HG03139 (cell line): ENCODE data around the gene ROR2.

ENCODE experiments used
- ATAC-seq: cut with Tn5 transposase; IDR thresholded peaks from one replicate; pipeline ENCODE4 v1.9.1; 2021; ENCODE audit not compliant: unreplicated experiment

Gene ROR2

DNA sequence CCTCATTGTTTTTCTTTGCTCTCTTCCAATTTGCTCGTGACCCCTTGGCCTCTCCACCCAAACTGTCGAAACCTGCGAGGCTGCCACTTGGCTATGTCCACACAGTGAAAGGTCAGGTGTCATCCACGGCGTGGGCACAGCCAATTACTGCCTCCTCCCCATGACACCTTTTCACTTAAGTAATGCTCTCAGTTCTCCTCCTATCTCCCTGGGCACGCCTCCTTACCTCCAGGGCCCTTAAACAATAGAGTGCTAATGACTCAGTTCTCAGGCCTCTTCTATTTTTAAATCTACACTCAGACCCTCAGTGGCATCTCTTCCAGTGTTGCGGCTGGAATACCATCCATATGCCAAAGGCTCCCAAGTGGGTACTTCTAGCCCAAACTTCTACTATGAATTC is 256.8 kb downstream of the ROR2 start:
- no peak for ATAC-seq

- no peak for ATAC-seq
These were observed 259.3 kb downstream of the ROR2 start for GRCh38 chr9:91690540-91691249.

DNA sequence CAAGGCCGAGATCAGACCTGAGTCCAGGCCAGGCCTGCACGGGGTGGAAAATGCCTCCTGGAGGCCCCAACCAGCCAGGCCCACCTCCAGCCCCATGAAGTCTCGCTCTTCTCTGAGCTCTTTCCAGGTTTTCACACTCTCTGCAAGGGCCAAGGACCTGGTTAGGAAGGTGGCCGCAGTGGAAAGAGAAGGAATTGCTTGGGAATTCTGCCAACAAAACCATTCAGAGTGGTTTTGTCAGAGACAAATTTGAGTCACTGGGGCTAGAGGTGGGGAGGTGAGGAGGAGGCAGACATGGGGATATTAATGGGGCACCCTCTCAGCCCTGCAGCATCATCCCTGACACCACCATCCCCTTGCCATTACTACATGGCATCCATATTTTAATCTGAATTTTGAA is 261.0 kb downstream of the ROR2 start:
- no peak for ATAC-seq

GRCh38 chr9:91683269-91683668 is 266.8 kb downstream of the ROR2 start:
- no peak for ATAC-seq

GRCh38 chr9:91682806-91683205 is 267.2 kb downstream of the ROR2 start:
- no peak for ATAC-seq

DNA sequence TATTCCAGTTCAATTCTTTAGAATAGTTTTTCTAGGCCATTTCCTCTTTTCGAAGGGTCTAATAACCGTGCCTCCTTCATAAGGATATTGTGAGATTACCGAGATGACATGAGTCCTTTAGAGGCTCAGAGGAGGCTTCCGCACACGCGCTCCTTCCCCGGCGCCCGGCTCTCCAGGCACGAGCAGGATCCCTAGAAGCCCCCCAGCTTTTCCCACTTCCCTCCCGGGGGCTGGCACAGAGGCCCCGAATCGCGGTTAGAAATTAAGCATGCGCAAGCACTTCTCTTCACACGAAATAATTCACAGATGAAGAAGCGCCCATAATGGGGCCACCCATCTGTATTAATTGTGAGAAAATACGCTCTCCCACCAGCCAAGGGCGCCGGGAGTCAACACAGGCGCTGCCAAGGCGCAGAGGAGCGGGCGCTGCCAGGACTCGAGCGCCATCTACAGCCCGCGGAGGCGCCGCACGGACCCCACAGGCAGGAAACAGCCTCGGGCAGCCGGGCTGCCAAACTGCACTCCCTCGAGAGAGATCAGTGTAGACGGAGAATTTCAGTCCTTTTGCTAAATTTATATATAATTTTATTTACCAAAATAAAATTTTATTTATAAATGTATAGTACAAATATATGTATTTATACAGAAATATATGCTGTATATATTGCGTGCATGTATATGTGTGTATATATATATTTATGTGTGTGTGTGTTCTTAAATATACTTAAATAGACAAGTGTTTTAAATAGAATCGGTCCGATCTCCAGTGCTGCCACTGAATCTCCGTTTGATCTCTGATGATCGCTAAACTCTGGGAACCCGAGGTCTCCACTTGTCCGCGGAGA is 268.3 kb downstream of the ROR2 start:
- no peak for ATAC-seq

GRCh38 chr9:91680998-91681397 is 269.0 kb downstream of the ROR2 start:
- no peak for ATAC-seq

- no peak for ATAC-seq
These were observed 269.9 kb downstream of the ROR2 start for GRCh38 chr9:91680106-91680505.

DNA sequence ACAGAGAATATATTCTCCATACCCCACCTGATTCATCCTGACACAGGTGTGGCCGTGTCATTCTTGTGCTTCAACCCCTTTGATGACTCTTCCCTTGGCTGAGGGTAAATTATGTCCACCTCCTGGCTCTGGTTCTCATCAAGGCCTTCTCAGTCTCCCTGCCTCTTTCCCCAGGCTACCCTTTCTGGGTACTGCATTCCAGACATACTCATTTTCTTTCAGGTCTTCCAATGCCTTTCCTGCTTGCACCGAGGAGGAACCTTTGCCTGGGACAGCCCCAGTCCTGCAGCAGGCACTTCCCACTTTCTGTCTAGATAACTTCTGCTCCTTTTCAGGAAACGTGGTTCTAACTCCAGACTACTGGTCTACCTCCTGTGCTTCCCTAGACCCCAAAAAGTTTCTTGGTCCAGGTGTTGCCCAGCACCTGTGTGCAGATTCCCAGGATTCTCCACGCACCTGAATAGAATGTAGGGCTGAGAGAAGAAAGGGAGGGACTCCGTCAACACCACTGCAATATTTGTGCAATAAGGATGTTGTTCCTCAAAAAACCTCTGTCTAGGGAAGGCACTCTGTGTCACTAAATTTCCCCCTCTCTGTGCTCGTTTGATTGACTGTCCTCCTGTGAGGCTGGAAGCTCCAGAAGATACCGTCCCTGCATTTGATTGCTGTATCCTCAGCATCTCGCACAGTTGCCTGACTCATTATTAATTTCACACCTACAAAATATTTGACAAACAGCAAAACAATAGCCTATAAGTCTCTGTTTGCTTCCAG is 271.0 kb downstream of the ROR2 start:
- no peak for ATAC-seq

DNA sequence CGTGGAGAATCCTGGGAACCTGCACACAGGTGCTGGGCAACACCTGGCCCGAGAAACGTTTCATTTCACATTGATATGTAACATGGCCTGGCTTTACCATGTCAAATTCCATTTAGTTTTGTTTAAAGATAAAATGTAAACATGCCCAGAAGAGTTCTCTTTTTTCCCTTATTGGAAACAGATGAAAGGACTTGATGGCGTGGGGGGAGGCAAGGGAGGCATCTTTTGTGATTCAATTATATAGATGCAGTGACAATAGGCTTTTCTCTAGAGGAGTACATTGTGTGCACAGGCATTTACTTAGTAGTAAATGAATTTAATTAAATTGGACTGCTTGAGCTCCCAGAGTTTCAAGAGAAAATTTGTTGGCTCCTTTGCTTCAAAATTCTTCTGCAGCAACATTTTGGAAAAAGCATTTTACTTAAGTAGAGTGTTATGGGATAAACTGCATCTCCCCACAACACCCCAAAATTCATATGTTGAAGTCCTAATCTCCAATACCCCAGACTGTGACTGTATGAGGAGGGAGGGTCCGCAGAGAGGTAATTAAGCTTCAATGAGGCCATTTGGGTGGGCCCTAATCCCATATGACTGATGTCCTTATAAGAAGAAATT is 272.1 kb downstream of the ROR2 start:
- ATAC-seq = no peak

- ATAC-seq = no peak
These were observed 272.7 kb downstream of the ROR2 start for GRCh38 chr9:91677331-91677730.

DNA sequence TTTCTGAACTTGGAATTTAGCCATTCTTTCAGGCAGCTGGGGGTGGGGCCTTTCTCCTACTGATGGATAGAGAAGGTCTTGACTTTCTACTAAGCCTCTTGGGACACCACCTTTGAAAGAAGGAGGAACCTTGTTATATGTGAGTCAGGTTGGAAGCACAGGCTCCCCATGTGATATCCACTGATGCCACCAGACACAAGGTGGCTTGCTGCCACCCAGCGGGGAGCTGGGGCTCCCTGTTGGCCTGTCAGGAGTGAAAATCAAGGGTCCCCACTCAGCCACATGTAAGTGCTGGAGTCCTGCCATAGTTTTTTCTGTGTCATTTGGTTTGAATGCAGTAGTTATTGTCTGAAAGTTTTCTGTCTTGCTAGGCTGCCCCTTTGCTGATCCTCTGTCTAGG is 274.0 kb downstream of the ROR2 start:
- no peak for ATAC-seq

DNA sequence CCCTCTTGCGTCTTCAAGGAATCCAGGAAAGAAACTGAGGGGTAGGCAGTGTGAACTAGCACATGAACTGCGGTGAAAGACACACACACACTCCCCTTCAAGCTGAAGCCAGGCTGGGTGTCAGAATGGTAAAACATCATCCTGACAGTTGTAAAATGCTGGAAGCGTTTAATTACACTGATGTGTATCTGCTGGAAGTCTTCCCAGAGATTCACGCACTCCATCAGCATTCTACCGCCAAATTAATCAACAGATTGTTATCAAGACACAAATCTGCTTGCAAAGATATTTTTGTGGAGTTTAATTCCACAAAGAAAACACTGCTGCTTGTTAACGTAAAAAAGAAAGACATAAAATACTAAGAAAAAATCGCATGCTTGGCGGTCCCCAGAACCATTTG is 285.4 kb downstream of the ROR2 start:
- ATAC-seq = no peak

GRCh38 chr9:91663858-91664257 is 286.2 kb downstream of the ROR2 start:
- ATAC-seq = no peak

DNA sequence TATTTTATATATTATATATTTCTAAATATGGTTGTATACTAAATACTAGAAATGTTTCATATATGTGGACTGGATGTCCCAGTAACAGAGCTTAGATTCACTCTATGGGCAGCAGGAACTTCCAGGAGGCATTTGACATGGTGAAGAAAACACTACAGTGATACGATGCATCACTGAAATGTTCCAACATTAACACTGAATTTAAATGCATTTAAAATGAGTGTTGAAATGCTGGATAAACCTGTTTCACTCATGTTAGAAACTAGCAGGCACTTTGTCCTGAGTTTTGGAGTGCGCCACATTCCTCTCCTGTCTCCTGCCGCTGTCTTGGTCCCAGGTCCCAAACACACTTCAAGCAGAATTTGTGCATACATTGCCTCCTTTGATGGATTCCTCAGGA is 288.6 kb downstream of the ROR2 start:
- ATAC-seq = no peak

- ATAC-seq = no peak
These were observed 289.5 kb downstream of the ROR2 start for GRCh38 chr9:91660521-91660920.

- ATAC-seq = no peak
These were observed 290.2 kb downstream of the ROR2 start for GRCh38 chr9:91659529-91660495.

DNA sequence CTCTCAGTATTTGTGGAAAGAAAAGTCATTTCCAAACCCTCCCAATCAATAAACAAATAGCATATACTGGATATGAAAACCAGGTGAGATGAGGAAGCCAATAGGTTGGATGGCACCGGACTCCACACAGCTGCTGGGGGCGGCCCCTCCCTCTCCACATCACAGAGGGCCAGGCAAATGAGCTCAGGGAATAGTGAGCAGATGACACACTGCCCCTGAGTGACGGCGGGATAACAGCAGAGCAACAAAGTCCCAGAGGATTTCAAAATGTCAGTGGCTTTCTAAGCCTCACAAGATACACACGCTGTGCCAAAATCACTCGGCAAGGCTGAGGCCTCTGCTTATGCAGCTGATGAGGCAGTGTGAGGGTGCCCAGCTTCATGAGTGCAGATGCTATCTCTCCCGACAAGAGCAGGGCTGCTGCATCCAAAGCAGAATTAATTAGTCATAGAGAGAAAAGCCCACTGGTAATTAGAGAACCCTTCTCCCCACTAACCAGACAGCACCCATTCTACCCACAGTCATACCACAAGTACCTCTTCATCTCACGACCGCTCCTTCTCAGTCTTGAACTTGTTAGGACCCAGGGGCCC is 291.4 kb downstream of the ROR2 start:
- no peak for ATAC-seq

GRCh38 chr9:91657501-91657900 is 292.5 kb downstream of the ROR2 start:
- ATAC-seq = no peak

DNA sequence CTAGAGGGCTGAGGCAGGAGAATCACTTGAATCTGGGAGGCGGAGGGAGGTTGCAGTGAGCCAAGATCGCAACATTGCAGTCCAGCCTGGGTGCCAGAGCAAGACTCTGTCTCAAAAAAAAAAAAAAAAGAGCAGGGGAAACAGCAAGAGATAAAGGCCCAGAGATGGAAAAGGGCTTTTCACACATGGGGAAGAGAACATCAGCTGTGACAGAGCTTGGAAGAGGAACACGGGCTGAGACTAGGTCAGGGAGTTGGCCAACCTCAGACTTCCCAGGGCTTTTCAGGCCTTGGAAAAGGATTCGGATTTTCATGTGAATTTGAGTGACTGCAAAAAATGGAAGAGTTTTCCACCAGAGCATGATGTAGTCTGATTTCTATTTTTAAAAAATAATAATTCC is 294.4 kb downstream of the ROR2 start:
- ATAC-seq = no peak
